HG02970 (cell line): ENCODE results near the gene ZNF385C.
"Not testable (repeated sequence)": the region's sequence is repeated elsewhere in the genome, so short reads cannot be mapped to it uniquely, and the experiment has no call there.

Experiments used
- ATAC-seq: cut with Tn5 transposase; IDR thresholded peaks from one replicate; pipeline ENCODE4 v1.9.1; 2021; ENCODE audit warnings: mild to moderate bottlenecking, moderate library complexity, moderate number of reproducible peaks; ENCODE audit not compliant: unreplicated experiment, low FRiP score

ZNF385C gene

DNA sequence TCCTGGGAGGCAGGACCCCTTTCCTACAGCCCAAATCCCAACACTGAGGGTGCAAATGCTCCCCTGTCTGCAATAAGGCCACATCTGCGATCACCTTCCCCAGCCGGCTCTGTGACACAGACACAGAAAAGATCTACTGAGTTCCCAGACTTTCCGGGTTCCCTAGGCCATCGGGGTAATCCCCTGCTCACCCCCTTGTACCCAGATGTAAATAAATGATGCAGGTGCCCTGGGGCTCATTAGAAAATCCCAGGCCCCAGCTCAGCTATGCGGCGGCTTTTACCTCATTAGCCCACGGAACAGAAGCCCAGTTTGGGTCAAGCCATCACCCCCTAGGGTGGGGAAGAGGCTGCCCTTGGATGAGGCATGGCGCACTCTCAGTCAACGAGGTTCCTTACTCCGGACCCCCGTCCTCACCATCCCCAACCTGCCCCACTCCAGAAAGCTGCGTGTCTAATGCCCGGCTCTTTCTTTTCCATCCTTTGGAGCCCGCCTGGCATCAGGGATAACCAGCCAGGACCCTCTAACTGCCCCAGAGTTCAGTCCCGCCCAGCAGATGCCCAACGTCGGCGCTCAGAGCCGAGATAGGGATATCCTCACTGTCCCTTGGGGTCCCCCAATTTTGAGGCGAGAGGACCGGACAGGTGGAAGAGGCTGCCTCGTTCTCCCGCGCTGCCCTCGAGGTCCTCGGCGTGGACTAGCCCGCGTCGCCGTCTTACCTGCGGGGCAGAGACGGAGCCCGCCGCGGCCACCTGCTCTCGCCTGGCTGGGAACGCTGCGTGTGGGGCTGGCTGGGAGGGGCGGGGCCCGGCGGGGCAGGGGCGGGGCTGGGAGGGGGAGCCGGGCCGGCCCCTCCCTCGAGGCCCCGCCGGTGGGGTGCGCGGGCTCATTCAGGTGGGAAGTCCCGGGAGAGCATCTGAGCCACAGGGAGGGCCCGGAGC lies at the start of gene ZNF385C:
ZNF385C (minus strand) TSS at position 783 of the 941 bp plus-strand sequence. CDS start 35,417 bp downstream, outside the sequence.
- no peak for ATAC-seq

- no peak for ATAC-seq
Measured at GRCh38 chr17:42146911-42147607, 48.8 kb upstream of the ZNF385C start.

DNA sequence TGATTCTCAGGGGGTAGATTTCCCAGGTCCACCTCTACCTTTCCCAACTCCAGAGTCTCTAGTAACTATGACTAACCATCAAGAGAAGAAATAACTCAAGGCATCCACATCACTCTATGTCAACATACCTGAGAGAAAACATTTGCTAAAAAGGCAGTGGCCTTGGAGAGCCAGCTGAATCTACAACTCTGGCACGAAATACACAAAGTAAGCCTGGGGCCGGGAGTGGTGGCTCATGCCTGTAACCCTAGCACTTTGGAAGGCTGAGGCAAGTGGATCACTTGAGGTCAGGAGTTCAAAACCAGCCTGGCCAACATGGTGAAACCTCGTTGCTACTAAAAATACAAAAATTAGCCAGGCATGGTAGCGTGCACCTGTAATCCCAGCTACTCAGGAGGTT lies 44.9 kb upstream of the ZNF385C start:
- not testable (repeated sequence) for ATAC-seq

DNA sequence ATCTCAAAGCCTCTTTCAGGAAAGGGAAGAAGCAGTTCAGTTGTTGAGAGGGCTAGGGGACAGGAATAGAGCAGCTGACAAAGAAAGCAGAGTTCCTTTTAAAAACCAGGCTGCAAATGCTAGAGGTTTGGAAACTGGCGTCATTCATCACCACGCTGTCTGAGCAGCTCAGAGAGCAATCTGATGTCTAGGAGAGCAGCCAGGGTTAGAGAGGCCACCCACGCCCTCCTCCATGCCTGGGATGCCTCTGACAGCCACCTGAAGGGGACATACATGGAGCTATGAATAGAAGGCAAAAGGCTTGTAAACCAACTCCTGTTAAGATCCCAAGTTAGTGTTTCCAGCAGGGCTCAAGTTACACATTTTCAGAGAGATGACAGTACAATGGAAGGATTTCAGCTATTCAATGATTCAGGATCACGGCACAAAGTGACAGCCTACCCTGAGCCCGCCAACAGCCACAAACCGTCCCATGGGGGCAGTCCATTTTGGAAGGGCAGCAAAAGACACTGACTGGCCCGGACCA lies 44.2 kb upstream of the ZNF385C start:
- ATAC-seq: no peak

- ATAC-seq: no peak
Measured at GRCh38 chr17:42141382-42141781, 43.1 kb upstream of the ZNF385C start.

DNA sequence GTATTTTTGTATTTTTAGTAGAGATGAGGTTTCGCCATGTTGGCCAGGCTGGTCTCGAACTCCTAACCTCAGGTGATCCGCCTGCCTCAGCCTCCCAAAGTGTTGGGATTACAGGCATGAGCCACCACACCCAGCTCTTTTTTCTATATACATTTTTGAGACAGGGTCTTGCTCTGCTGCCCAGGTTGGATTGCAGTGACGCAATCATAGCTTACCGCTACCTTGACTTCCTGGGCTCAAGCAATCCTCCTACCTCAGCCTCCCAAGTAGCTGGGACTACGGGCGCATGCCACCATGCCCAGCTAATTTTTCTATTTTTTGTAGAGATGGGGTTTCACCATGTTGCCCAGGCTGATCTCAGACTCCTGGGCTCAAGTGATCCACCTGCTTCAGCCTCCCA lies 42.4 kb upstream of the ZNF385C start:
- ATAC-seq: not testable (repeated sequence)

DNA sequence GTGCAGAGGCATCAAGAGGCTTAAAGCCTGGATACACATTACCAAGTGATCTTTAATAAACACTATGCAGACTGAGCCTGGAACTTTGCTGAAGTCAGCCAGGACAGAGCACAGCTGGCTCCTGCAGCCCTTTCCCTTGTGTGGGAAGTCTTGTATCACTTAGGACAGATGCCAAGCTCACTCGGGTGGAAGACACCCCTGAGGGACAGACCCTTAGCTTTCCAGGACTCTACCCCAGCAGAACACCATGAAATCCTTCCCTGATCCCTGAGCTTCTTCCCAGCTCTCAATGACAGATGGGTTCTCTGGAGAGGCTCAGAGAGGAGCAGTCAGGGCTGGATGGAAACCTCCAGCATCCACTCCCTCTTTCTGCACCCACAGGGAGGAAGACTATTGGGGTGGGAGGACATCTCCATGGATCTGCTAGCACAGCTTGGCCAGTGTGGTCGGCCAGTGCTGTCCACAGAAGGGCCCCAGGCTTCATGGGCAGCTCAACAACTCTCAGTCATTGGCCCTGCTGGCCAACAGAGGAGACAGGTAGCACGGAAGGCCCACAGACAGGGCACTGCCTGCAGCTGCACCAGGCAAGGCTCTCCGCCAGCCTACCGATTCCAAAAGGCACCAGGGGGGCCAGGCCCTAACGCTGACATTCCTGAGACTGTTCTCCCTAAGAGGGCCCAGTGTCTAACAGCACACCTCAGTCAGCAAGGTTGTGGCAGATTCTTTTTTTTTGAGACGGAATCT lies 40.6 kb upstream of the ZNF385C start:
- no peak for ATAC-seq

- ATAC-seq: no peak
Measured at GRCh38 chr17:42136654-42137051, 38.4 kb upstream of the ZNF385C start.

- no peak for ATAC-seq
Measured at GRCh38 chr17:42135664-42136653, 37.7 kb upstream of the ZNF385C start.

DNA sequence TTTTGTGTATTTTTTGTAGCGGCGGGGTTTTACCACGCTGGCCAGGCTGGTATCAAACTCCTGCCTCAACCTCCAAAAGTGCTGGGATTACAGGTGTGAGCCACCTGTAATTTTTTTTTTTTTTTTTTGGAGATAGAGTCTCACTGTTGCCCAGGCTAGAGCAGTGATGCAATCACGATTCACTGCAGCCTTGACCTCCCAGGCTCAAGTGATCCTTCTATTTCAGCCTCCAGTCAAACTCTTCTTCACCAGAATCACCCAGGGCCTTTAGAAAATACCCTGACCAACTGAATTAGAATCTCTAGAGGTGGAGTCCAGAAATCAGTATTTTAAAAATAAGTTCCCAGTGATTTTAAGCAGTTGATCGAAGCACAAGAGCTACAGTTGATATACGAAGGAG lies 36.9 kb upstream of the ZNF385C start:
- no peak for ATAC-seq

- ATAC-seq: no peak
Measured at GRCh38 chr17:42133461-42134041, 35.3 kb upstream of the ZNF385C start.

DNA sequence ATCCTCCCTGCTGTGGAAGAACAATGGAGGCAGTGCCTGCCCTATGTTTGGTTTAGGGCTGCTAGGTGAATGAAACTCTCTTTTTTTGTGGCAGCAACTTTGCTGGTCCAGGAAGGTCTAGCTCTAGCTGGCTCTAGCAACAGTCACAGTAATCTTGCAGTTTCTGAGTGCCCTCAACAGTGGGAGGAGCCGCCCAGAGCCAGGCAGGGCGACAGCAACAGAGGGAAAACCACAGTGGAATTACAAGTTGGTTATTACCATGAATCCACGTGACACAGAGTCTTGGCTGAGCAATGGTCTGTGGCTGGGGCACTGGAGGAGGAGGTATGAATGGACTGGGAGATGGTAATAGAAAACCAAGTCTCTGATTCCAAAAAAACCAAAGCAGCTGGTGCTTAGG lies 34.7 kb upstream of the ZNF385C start:
- ATAC-seq: no peak

DNA sequence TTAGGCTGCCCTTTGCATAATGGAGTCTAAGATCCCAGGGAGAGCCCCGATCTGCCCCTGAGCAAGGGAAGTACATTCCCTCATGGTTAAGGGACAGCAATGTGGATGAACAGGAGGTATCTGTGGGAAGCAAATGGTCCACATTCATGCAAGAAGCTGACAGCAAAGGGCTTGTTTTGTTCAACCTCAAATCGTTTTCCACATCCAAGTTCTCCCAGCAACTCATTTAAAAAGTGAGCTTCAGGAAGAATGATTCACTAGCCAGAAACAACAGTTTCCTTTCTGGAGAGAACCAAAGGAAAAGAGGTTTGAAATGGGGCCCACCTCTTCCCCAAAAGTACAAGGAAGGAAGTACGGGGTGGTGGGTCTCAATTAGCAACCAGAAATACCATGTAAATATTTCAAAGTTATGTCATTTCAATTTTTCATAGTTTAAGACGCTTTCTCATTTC lies 33.7 kb upstream of the ZNF385C start:
- no peak for ATAC-seq

- ATAC-seq: no peak
Measured at GRCh38 chr17:42131232-42131631, 33.0 kb upstream of the ZNF385C start.

- ATAC-seq: no peak
Measured at GRCh38 chr17:42130310-42130936, 32.1 kb upstream of the ZNF385C start.

DNA sequence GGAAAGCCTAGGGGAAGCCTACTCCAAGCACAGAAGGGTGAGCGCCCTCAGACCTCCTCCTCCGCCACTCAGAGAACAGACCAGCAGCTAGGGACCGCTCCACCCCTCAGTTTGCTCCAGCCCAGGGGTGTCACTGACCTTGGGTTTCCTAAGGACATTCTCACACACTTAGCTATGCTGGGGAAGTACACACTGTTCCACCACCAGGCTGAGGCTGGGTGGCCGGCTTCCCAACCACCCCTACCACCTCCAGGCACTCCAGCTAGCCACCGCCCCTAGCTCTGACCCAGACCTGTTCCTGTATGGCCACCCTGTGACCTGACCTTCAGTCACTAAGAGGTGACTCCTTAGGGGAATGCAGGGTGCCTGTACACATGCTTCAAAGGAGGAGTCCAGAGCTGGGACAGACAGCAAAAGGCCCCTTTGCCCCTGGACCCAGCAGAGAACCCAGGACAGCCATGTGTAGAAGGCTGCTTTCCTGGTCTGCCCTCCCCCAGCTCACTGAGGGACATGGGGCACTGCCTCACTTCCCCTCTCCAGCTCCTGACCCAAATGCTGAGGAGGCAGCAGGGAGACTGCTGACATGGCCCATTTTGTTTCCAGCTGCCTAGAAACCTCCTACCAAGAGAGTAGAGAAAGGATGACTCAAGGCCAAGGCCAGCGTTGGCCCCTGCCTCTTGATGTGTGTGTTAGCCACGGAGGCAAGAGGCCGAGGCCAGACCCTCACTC lies 31.0 kb upstream of the ZNF385C start:
- ATAC-seq: no peak

GRCh38 chr17:42127414-42127813 lies 29.1 kb upstream of the ZNF385C start:
- ATAC-seq: no peak

GRCh38 chr17:42126836-42127235 lies 28.6 kb upstream of the ZNF385C start:
- ATAC-seq: no peak
